ENCODE measurements around the gene PIGR.

DNA sequence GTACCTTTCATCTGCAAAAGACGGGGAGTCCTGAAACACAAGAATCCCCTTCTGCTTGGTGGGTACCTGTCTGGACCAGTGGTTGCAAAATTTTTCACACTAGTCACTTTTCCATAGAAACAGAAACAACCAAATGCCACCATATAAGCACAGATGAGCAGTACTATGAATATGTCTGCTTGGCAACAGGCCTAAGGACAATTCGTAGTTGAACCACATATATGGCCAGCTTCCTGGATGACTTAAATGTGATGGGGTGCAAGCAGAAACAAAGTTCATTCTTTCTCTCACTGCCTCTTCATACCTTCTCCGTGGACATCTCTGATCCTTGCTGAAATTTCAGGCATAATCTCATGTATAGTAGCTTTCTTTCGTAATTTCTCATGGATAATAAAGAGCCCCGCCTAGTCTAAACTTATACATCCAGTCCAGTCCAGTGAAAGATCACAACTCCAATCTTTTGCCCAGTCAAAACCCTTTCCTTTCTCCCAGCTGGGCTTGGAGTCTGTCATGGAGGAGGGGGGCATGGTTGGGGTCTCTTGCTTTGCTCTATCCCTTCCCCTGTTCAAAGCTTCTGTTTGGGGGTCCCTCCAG, 16.9 kb upstream of the PIGR start:
- TF ChIP-seq, protein P1, sequence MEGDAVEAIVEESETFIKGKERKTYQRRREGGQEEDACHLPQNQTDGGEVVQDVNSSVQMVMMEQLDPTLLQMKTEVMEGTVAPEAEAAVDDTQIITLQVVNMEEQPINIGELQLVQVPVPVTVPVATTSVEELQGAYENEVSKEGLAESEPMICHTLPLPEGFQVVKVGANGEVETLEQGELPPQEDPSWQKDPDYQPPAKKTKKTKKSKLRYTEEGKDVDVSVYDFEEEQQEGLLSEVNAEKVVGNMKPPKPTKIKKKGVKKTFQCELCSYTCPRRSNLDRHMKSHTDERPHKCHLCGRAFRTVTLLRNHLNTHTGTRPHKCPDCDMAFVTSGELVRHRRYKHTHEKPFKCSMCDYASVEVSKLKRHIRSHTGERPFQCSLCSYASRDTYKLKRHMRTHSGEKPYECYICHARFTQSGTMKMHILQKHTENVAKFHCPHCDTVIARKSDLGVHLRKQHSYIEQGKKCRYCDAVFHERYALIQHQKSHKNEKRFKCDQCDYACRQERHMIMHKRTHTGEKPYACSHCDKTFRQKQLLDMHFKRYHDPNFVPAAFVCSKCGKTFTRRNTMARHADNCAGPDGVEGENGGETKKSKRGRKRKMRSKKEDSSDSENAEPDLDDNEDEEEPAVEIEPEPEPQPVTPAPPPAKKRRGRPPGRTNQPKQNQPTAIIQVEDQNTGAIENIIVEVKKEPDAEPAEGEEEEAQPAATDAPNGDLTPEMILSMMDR (IDR thresholded peaks at IDR 0.05): no peak
- no peak for TF ChIP-seq POLR2A (IDR thresholded peaks at IDR 0.05)

All from testis (tissue), 2 donors.